Activated CD8-positive, alpha-beta memory T cell treated with anti-CD3 and anti-CD28 coated beads for 48 hours (primary cell): Measurements from ENCODE around the gene DAG1.

Experiments
- DNase-seq, 3 experiments: peaks; one replicate each; pipeline ENCODE4 v3.0.0-alpha.2; 2020; ENCODE audit warnings: low read depth in 2 of 3, low spot score in 2 of 3

DAG1 gene

DNA sequence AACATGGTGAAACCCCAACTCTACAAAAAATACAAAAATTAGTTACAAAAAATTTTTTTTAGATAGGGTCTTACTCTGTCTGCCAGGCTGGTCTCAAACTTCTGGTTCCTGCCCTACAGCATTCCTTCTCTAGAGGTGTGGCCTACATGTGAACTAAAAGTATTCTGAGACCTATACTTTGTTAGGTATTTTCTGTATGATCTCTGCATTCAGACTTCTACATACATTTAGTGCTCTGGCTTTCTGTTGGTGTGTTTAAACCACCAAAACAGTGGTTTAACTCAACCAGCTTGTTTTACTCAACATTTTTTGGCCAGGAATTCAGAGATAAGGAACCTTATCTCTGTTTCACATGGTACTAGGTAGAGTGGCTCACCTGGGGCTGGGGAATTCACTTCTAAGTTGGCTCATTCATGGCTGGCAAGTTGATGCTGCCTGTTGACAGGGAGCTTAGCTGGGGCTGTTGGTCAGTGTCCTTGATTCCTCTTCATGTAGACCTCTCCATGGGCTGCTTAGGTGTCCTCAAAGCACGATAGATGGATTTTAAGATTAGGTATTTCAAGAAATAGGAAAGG lies 42.8 kb downstream of the DAG1 start:
- DNase-seq = no peak

DNA sequence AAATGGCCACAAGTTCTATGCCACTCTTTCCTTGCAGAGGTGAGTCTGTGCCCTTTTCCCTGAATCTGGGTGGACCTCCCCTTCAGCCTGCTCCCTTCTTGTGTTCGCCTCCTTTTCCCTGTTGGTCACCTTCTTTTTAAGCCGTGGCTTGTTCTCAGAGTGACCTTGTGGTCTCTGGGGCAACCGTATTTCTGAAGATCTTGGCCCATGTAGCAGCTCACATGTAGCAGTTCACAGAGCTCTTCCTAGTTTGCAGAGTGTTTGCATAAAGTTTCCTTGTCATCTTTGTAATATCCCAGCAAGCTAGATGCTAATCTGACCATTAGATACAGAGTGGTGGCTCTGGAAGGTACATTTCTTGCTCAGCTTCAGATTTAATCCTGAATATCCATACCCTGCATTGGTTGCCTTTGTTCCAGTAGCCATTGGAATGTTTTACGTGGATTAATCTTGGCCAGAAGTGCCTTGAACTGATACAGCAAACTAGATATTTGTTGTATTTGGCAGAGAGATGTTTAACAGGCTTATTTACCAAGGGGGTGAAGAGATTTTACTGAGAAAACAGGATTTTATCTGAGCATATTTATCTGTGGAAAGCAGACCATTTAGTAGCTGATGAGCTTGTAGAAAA lies 43.5 kb downstream of the DAG1 start:
- no peak for DNase-seq

DNA sequence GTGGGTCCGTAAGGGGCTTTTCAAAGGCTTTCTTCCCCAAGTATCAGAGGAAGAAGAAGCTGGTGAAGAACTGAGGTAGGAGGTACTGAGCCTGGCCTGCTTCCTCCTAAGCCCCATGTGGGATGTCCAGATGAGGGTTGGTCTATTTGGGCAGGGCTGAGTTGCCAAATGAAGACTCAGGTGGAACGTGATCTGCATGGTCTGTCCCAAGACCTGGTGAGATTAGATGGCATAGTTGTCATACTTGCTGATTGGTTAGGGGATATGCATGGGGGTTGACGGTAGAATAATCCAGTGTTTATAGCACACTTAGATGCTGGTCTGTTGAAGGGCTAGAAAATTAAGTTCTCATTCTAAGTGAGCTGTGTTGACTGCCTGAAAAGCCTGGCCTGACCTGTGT lies 47.9 kb downstream of the DAG1 start:
- DNase-seq = no peak

DNA sequence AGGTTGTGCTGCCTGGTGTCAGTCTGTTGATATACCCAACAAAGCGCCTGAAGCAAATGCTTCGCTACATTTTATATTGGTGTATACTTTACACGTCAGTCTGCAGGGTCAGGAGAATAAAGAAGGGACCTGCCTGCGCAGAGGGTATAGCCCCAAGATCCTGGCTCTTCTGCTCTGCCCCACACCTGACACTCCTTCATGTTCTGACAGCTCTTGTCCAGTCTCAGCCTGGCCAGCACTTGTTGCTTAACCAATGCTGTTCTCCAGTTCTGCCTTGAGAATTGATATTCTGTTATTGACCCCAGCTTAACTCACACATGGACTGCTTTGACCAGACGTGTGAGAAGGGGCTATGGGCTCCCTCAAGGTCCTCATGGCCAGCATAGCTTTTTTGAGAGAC lies 48.4 kb downstream of the DAG1 start:
- no peak for DNase-seq

DNA sequence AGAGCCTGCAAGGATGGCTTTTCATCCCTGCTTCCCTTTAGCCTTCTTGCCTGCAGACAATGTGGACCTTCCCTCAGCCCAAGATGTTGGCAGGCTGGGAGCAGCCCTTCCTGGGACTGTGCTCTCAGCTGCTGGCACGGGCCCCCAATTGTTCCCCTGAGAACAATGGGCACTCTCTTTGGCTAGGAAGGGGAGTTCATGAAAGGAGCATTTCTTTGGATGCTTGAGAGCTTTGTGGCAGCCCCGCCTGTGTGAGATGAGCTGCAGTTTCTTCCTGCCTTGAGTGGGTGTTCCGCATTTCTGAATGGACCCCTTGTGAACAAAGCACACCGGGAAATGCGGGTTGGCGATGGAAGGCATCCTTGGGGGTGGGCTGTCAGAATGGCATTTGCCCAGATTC lies 49.2 kb downstream of the DAG1 start:
- DNase-seq = no peak

DNA sequence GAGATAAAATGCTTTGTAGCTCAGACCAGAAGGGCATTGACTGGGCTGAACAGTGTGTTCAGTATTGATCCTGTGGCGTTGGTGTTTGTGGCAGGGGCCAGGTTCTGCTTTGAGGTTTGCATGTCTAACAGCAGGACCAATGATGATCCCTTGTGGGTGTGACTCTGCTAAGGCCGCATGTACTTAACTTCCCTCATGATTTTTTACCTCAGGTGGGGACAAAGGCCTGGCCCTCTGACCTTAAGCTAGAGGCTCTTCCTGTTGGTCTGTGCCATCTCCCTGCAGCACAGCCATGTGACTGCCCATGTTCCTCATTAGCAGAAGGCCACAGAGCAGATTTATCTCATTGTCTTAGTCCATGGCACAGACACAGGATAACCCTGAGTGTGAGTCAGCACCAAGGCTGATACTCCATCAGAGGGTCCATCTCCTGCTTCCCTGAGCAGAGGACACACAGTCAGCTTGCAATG lies 49.9 kb downstream of the DAG1 start:
- no peak for DNase-seq

DNA sequence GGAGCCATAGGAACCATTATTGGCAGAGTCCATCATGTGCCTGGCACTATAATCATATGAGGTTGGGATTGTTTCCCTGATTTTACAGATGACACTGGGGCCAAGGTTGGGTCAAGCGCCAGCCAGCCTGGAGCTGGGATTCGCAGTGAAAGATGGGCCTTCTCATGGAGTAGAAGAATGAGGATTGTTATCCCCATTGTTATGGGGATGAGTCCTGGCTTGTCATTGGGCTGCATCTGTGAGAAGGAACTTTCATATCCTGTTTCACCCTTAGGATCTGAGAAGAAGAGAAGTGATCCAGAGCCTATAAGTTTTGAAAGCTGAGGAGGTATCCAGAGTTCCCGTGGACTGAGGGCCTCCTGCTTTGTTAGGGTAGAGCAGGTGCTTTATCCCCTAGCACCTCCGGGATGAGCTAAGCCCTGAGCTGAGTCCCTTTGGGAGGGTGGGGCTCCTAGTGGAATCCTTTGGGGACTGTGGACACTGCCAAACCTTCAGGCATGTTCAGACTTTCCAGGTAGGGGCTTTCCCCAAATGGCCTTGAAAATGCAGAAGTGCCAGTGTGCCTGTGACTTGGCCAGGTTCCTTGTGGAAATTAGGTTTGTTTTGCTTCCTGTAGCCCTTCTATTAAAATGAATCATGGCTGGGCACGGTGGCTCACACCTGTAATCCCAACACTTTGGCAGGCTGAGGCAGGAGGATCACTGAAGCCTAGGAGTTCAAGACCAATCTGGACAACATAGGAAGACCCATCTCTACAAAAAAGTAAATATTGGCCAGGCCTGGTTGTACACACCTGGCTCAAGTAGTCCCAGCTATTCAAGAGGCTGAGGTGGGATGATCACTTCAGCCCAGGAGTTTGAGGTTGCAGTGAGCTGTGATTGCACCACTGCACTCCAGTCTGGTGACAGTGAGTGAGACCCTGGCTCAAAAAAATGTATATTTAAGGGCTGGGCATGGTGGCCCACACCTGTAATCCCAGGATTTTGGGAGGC lies 54.0 kb downstream of the DAG1 start:
- no peak for DNase-seq

DNA sequence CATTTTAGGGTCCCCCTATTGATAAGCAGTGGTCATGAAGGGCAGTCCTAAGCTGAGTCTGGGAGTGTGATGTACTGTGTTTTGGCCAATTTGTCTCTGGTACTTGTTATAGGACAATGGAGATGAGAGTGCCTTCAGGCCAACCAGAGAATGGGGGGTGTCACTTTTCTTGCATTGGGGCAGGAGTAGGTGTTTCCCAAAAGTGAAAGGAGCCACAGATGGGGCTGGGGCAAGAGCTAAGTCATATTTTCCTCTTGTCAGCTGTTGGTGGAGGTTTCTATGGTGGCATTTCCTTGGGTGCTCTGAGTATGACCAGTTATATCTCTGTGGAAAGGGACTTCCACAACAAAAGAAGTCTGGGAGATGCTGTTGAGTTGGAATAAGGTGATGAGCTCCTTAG lies 59.5 kb downstream of the DAG1 start:
- no peak for DNase-seq

DNA sequence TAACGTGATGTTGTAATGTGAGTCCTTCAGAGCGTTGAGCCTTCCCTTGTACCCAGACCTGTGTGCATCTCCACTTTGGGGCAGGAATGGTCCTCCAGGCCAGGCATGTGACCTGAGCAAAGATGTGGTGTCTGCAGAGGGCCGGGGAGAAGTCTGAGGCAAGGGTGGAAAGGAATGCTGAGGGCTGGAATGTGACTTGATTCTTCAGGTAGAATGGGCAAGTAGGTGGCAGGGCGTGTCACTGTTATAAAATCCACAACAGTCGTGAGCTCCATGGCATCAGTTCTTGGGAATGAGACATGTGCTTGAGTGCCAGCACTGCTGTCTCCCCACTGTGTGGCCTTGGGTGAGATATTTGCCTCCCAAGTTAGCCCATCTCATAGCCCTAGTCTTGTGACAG lies 60.2 kb downstream of the DAG1 start:
- DNase-seq = no peak

DNA sequence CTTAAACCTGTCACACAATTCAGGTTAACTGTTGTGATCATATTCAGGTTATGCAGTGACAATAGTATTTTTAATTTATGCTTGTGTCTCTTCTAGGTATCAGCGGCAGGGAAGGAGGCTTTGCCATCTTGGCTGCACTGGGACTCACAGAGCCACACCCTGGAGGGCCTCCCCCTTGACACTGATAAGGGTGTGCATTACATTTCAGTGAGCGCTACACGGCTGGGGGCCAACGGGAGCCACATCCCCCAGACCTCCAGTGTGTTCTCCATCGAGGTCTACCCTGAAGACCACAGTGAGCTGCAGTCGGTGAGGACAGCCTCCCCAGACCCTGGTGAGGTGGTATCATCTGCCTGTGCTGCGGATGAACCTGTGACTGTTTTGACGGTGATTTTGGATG lies 60.6 kb downstream of the DAG1 start:
- DNase-seq = no peak

DNA sequence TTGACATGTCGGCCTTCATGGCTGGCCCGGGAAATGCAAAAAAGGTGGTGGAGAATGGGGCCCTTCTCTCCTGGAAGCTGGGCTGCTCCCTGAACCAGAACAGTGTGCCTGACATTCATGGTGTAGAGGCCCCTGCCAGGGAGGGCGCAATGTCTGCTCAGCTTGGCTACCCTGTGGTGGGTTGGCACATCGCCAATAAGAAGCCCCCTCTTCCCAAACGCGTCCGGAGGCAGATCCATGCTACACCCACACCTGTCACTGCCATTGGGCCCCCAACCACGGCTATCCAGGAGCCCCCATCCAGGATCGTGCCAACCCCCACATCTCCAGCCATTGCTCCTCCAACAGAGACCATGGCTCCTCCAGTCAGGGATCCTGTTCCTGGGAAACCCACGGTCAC lies 61.2 kb downstream of the DAG1 start:
- DNase-seq = no peak

DNA sequence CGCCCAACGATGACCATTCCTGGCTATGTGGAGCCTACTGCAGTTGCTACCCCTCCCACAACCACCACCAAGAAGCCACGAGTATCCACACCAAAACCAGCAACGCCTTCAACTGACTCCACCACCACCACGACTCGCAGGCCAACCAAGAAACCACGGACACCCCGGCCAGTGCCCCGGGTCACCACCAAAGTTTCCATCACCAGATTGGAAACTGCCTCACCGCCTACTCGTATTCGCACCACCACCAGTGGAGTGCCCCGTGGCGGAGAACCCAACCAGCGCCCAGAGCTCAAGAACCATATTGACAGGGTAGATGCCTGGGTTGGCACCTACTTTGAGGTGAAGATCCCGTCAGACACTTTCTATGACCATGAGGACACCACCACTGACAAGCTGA lies 61.6 kb downstream of the DAG1 start:
- DNase-seq = no peak

DNA sequence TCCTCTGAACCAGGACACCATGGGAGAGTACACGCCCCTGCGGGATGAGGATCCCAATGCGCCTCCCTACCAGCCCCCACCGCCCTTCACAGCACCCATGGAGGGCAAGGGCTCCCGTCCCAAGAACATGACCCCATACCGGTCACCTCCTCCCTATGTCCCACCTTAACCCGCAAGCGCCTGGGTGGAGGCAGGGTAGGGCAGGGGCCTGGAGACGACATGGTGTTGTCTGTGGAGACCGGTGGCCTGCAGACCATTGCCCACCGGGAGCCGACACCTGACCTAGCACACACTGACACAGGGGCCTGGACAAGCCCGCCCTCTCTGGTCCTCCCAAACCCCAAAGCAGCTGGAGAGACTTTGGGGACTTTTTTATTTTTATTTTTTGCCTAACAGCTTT lies 63.0 kb downstream of the DAG1 start:
- no peak for DNase-seq

DNA sequence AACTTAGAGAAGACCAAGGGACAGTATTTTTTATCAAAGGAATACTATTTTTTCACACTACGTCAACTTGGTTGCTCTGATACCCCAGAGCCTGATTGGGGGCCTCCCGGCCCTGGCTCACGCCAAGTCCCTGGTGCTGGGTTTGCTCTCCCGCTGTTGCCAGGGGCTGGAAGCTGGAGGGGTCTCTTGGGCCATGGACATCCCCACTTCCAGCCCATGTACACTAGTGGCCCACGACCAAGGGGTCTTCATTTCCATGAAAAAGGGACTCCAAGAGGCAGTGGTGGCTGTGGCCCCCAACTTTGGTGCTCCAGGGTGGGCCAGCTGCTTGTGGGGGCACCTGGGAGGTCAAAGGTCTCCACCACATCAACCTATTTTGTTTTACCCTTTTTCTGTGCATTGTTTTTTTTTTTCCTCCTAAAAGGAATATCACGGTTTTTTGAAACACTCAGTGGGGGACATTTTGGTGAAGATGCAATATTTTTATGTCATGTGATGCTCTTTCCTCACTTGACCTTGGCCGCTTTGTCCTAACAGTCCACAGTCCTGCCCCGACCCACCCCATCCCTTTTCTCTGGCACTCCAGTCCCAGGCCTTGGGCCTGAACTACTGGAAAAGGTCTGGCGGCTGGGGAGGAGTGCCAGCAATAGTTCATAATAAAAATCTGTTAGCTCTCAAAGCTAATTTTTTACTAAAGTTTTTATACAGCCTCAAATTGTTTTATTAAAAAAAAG lies 63.9 kb downstream of the DAG1 start:
- DNase-seq = no peak

DNA sequence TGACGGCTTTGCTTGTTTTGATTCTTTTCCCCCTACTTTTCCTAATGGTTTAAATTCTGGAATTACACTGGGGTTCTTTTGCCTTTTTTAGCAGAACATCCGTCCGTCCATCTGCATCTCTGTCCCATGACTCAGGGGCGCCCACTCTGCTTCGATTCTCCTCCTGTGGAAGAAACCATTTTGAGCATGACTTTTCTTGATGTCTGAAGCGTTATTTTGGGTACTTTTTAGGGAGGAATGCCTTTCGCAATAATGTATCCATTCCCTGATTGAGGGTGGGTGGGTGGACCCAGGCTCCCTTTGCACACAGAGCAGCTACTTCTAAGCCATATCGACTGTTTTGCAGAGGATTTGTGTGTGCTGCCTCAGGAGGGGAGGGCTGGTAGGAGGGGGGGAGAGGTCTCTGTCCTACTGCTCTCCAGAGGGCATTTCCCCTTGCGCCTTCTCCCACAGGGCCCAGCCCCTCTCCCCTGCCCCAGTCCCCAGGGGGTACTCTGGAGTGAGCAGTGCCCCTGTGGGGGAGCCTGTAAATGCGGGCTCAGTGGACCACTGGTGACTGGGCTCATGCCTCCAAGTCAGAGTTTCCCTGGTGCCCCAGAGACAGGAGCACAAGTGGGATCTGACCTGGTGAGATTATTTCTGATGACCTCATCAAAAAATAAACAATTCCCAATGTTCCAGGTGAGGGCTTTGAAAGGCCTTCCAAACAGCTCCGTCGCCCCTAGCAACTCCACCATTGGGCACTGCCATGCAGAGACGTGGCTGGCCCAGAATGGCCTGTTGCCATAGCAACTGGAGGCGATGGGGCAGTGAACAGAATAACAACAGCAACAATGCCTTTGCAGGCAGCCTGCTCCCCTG lies 64.7 kb downstream of the DAG1 start:
- no peak for DNase-seq

DNA sequence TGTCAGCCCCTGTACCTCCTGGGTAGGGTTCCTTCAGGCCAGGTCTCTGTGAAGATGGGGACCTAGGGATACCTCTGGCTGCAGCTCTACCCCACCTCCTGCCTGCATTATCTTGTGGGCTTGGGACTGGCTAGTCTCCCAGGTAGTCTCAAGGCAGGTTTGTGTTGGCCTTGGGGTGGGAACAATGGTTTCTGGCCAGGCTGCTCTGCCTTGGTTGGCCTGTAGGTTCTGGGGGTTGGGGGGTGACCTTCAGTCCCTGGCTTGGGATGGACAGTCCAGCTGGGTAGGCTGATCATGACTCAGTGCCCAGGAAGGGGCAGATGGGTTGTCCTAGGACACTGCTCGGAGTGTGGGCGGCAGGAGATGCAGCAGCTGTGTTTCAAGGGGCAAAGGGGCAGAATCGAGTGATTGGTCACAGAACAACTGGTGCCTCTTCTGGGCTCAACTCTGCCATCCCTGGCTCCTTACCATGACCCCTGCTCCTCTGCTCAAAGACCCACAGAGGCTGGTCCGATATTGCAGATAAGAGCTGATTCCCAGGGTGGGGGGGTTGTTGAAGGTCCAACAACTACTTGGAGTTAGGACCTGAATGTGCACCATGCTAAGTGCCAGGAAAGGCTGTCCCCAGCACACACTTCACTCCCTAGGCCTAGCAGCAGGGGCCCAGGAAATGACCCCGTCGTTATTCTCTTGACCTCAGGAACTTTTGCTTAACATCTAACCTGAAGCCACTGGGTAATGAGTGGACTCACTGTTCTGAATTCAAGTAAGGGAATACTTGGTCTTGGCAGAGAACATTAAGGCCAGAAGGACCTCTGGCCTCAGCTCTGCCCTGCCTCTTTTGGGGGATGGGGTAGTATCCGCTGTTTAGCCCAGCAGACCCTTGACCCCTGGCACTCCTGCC lies 66.2 kb downstream of the DAG1 start:
- DNase-seq = no peak

DNA sequence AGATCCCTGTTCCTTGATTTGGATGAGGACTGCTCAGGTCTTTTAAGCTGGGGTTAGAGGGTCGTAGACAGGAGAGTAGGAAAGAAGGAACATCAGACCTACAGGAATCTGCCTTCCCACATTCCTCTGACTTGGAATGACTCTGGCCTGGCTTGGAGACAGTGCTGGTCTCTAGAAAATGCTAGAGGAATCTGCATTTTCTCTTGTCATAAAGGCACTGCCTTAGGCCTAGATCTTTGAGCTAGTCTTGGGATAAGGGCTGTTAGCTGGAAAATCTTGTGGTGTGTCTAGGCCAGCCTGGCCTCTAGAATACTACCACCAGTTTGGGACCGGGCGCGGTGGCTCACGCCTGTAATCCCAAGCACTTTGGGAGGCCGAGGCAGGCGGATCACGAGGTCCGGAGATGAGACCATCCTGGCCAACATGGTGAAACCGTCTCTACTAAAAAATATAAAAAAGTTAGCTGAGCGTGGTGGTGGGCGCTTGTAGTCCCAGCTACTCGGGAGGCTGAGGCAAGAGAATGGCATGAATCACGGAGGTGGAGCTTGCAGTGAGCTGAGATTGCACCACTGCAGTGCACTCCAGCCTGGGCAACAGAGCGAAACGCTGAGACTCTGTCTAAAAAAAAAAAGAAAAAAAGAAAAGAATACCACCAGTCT lies 66.9 kb downstream of the DAG1 start:
- no peak for DNase-seq

DNA sequence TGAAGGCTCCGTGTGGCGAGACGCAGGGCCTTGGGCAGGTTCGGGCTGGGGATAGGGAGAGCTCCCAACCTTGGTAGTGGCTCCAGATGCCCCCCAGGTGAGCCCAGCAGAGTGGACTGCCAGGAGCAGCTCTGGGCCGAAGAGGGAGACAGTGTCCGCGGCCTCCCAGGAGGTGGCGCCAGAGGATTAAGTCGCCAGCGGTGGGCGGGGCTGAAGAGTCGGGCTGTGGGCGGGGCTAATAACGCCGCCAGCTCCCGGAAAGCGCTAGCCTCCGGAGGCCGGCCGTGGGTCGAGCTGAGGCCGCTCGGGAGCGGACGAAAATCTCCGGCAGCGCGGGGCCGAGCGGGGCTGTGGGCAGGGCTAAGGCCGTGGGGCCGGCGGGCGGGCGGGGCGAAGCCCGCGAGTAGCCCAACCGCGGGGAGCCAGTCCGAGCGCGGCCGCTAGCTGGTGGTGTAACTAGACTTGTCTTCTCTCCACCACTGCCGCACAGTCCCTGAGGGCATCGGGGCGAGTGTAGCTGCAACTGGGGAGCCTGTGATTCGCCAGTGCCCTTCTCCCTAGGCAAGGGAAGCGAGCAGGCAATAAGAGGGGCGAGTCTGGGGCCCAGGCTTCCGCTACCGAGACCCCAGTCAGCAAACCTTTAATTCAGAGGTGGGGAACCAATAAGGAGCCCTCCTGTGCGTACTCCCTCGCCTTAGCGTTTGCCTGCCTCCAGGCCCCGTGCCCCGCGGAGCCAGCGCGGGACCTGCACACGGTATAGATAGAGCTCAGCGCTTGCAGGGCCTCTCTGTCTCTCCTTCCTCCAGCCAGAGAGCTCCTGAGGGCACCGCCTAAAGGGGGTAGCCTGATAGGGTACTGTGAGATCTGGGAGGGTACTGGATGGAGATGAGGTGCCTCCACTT lies 69.8 kb downstream of the DAG1 start:
- peak; percentile 81 to 97 (median 95) for DNase-seq
